ENCODE data around the gene NDUFAF8.

The NDUFAF8 gene

DNA sequence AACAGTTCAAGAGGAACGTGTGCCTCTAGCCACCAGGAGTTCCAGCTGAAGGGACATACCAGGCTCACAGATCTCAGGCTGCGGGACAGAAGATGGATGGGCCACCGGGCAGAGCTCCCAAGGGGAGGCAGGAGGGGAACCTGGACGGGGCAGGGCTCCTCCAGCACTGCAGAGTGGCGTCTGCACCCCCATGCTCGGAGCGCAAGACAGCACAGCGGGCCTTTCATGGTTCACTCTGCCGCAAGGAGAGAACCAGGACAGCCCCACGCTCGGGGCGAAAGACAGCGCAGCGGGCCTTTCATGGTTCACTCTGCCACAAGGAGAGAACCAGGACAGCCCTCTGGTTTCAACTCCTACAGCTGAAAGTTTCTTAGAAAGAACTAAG, 35.3 kb downstream of the NDUFAF8 start:
- DNase-seq (ENCODE audit: low spot score) = no peak

DNA sequence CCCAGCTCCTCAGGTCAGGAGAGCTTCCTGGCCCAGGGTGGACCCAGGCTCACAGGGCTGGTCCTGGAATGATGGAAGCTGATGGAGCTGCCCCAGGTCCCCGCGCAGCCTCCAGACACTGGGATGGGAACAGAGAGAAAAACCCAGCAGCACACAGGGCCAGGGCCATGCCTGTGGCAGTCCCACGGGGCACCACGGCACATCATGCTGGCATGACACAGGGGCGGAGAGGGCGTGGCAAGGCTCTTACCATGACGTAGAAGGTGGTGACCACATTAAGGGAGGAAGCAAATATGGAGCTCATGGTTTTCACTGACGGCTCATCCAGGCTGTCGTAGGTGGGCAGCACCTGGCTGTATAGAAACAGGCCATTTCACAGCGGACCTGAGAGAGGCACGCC, 37.7 kb downstream of the NDUFAF8 start:
- no peak for DNase-seq (ENCODE audit: low spot score)

DNA sequence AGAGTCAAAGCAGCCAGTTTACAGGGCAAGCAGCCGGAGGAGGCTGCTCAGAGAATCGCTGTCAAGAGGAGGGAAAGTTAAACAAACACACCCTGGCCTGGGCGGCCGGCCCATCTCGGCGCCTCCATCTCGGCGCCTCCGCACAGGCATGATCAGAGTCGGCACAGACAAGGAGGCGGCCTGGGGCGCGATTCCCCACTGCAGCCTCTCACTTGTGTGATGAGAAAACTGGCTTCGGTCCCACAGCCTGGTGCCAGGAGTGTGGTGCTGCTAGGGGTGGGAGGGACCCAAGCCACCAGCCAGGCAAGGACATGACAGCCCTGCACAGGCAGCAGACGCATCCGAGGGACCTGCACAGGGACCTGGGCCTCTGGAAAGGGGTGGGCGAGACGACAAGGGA, 38.3 kb downstream of the NDUFAF8 start:
- DNase-seq (ENCODE audit: low spot score) = no peak

DNA sequence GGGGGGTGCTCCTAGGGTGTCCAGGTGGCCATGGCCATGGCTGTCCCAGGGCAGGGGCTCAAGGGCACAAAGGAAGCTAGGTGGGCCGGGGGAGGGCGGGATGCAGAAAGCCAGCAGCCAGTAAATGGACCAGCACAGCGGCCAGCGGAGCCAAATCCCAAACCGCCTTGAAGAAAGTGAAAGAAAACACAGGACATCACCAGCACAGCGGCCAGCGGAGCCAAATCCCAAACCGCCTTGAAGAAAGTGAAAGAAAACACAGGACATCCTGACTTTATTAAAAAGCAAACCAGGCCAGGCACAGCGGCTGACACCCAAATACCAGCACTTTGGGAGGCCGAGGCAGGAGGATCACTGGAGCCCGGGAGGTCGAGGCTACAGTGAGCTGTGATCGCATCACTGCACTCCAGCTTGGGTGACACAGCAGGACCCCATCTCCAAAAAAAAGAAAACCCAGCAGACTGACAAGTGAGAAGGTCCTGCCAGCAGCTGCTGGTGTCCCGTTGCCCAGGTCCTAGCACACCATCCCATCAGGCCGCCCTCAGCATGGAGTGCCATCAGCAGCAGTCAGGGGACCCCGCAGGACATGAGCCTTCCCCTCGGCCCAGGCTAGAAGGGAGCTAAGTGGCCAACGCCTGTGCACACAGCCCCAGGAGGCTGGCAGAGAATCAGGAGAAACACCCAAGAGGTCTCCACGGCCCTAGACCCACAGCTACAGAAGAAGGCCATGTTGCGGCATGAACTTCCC, 39.0 kb downstream of the NDUFAF8 start:
- no peak for DNase-seq (ENCODE audit: low spot score)

DNA sequence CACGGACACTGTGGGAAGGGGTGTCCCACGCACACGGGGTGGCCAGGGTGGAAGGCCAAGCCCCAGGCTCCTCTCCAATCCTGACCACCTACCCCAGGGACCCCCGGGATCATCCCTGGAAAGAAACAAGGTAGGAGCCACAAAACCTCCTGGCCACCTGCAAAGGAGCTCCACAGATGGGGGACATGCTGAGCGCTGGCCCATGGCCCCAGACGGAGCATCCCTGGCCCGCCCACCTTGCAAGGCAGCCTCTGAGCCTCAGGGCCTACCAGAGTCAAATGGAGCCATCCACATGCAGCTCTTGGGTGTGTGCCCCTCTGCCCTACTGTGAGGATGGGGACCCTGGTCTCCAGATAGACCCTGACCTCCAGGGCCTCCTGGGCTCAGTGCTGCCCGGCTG, 39.7 kb downstream of the NDUFAF8 start:
- DNase-seq (ENCODE audit: low spot score) = no peak

DNA sequence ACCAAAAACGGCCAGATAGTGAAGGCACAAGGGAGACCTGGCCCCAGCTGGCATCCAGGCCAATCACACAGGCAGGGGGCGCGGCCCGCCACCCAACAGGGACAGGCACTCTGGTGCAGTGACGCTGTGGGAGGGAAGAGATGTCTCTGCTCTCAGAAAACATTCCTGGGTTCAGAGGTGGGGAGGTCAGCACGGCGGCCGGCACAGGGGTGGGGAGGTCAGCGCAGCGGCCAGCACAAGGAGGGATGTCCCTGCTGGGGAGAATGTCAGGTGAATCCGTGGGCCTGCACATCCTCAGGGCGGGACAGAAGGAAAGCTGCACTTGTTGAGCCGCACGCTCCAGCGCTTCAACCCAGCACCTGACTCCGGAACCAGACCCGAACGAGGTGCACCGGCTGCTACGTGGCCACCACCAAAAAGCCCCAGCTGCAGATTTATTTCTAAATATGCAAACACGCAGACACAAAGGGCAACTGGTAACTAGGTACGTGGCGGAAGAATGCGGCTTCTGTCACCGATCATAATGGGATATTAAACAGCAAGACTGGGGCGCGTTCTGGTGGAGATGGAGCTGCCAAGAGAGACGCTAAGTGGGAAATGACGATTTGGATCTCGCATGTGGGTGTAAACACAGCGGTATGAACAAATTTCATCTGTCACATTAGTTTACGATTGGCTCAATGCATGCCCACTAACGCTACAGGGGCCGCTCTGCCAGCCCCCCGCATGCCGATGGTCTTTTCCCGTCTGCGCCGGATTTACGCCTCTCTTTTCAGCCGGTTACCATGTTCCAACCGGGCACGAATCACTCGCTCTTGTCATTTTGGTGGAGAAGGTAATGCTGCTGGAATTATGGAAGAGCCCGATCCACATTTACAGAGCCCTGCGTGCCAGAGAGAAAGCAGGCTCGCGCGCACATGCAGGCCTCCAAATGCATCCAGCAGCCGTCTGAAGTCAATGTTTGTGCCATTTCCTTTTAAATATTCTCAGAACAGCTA, 40.5 kb downstream of the NDUFAF8 start:
- no peak for DNase-seq (ENCODE audit: low spot score)

DNA sequence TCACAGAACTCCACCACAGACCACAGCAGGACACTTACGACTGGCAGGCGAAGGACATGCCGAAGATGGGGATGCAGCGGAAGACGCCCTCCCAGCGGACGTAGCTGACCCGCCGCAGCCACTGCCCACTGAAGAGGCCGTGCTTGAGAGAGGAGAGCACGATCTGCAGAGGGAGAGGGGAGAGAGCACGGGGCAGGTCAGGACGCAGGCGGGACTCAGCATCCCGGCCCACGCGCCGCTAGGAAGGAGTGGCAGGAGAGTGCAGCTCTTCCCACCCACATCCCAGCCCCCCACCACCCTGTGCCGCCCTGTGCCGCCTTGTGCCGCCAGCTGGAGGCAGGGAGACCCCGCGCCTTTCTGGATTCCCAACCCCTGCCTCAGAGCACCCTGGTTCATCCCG, 41.5 kb downstream of the NDUFAF8 start:
- no peak for DNase-seq (ENCODE audit: low spot score)

DNA sequence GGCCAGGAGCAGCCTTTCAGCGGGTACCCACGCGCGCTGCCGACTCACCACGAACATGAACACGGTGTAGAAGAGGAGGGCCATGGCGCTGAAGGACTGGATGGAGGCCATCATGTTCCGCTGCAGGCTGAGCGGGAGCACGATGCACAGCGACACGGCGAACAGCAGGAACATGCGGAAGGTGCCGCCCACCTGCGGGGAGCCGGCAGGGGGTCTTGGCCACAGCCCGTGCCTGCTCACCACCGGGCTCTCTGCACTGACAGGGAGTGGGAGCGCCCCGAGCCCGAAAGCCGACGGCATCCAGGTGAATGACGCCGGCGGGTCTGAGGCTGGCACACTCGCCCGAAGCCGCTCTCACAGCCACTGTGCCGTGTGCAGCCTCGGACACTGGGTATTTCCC, 43.0 kb downstream of the NDUFAF8 start:
- DNase-seq (ENCODE audit: low spot score) = no peak

DNA sequence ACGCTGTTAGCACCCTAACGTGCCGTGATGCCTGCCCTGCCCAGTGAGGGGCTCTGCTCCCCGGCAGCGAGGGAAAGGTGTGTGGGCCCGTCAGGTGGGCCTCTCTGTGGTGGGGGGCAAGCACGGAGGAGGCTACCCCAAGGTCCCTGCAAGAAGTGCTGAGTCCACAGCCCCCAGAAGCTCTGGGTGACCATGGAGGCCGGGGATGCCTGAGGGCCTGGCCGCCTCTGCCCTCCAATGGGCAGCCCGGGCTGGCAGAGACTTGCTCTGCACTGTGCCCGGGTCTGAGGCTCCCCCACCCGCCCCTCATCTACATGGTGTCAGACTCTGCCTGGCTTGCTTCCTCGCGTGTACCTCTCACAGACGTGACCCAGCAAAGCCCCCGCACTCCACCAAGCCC, 43.8 kb downstream of the NDUFAF8 start:
- no peak for DNase-seq (ENCODE audit: low spot score)

DNA sequence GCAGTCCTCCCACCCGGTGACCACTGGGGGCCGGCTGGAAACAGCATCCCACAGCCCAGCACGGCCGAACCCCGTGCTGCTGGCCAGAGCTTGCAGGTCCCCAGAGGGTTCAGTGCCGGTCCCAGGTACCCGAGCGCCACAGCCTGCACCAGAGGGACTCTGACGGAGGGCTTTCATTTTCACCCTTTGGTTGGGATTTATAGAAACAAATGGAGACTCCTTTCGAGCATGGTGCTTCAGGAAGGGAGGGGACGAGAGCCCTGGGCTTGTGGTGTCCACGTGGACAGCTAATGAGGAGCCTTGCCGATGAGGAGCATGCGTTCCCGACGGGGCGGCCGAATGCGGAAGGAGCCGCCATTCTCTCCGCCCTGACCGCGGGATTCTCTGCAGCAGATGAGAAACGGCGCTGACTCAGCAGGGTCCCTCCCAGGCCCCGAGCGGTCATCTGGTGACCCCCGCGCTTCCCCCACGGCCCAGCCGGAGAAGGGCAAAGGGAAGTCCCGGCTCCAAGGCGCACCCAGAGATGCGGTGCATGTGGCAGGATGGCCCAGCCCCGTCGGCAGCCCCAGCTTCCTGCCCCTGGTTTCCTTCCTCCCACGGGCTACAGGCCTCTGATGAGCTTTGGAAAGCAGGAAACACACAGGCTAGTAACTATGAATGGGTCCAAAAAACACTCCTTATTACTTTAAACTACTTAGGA, 46.2 kb downstream of the NDUFAF8 start:
- DNase-seq (ENCODE audit: low spot score) = peak; percentile 81

DNA sequence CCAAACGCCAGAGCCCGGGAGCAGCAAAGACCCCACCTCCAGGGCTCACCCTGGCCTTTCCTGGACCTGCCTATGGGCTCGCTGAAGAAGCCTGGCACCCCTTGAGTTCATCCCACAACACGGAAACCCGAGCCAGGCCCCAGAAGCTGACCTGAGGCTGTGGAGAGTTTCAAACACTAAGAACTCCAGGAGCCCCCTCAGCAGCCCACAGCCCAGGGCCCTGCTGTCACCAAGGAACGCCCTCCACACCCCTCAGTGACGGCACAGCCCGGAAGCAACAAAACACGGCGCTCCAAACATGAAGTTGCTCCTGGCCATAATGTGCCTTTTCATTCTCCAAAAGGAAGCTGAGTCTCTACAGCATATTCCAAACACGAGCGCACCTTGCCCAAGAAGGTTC, 46.8 kb downstream of the NDUFAF8 start:
- DNase-seq (ENCODE audit: low spot score) = no peak

DNA sequence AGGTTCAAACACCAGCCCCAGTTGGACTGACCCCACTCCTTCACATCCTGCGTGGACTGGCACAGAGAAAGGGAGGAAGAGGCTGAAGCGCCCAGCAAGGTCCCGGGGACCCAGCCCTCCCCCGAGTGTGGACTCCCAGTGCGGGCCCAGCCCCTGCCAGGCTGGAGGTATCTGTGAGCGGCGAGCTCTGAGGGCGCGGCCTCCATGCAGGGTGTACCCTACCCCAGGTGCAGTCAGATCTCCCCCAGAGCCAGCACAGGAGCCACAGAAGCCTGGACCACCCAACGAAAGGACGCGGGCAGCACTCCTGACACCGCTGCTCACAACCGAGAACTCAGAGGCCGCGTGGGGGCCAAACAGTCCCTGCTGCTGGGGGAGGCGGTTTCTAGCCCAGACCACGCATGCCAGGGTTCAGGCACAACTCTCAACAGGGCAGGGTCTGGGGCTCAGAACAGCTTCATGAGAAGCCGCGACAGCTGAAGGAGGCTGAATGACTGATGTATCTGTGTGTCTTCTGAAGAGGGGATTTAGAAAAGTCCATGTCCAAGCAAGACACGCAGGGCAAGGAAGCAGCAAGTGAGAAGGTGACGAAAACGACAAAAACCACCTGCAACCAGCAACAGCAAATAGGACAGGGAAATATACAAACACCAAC, 47.5 kb downstream of the NDUFAF8 start:
- no peak for DNase-seq (ENCODE audit: low spot score)

DNA sequence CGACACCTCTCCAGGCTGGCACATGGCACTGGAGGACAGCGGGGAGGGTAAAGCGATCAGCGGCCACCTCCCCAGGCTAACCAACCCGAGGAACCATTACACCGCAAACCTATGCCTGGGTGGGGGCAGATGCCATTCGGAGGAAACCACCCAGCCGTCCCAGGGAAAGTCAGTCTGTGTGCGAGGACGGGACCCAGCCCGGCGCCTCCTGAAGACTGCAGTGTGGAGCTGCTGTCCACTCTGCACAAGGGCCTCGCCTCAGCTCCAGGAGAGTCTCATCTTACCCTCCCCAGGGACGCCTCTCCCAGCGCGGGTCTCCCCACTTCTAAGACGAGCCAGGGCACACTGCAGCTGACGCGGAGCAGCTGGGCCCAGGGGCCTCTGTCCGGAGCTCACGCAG, 48.0 kb downstream of the NDUFAF8 start:
- no peak for DNase-seq (ENCODE audit: low spot score)

DNA sequence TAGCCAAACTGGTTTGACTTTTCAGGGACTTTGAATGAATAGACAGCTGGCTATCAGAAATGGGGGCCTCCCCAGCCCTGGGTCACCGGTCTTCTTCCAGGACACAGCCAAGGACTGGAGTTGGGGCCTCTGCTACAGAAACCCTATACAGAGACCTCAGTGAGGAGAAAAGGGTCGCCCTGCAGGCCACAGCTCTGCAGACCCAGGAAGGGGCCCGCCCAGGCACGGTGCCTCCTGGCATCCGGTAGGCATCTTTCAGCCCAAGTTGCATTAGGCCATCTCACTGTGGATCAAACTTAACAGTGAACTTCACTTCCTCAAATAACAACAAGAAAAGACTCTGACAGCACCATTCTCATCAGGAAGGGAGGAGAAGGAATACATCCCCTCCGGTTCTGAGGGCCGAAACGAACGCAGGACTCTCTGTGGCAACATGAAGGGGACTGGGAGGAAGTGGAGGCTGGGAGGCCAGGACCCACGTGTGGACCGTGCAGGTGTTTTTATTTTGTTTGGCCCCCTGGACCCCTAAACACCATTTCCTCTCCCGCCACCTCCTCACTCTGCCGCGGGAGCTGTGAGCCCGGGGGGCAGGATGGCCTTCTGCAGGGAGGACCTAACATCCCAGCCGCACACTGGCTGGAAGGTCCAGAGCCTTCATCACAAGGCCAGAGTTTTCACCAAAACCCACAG, 48.8 kb downstream of the NDUFAF8 start:
- no peak for DNase-seq (ENCODE audit: low spot score)

DNA sequence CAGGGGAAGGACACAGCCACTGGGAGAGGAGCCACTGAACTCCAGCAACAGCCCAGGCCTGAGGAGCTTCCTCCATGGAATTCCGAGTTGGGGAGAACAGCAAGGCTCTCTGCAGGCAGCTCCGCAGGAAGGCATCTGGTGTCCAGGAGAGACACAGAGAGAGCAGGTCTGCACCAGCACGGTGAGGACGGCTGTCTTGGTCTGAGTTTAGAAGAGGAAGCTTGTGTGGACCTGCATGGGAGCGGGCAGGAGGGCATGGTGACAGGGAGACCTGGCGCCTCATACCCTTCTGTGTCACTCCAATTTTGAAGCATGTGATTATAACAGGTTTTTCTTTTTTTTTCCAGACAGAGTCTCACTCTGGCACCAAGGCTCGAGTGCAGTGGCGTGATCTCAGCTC, 49.6 kb downstream of the NDUFAF8 start:
- no peak for DNase-seq (ENCODE audit: low spot score)

DNA sequence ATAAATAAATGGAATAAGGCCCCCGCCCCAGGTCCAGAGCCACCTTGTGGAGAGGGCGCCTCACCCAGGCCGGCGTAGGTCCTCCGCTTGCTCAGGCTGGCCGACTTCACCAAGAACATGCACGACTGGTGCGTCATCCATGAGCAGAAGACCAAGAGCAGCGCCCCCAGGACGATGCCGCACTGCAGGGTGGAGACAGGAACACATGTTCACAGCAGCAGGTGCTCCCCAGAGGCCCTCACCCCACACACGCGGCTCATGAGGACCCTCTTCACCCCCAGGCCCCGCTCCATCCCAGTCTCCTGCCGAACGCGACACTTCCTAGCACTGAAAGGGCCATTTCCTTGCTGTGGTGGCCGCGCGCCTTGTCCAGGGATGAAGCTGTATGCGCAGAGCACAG, 50.5 kb downstream of the NDUFAF8 start:
- DNase-seq (ENCODE audit: low spot score) = no peak

DNA sequence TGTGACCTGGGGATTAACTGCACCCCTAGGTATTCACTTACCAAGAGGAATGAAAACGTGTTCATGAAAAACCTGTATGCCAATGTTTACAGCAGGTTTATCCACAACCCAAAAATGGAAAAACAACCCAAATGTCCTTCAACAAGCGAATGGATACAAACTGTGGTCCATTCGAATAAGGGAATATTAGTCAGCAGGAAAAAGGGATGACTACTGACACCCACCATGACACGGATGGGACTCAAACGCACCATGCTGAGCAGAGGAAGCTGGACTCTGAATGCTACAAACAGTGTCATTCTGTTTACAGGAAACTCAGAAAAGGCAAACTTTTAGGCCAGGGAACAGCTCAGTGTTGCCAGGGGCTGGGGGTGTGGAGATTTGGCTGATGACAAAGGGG, 51.1 kb downstream of the NDUFAF8 start:
- no peak for DNase-seq (ENCODE audit: low spot score)
